GM23248 (cell line): Measurements from ENCODE around the gene CAPN13. TPM values are rescaled to one million over a fixed set of nuclear protein-coding genes. Genes with fewer than 3 reads are reported as not detected.

Experiments
- DNase-seq: peaks from one replicate; pipeline ENCODE4 v3.0.0-alpha.2; 2015
- H2AFZ ChIP-seq: fragments of 200-600 bp; sonication (generic); 2 replicates; pipeline ENCODE4 v1.6.1; 2016; ENCODE audit warnings: antibody characterized with exemption
- H3F3A ChIP-seq: fragments of 200-600 bp; sonication (generic); 2 replicates; pipeline ENCODE4 v1.6.1; 2016; ENCODE audit warnings: mild to moderate bottlenecking, antibody characterized with exemption, mixed run types; ENCODE audit not compliant: insufficient read depth
- H3K27ac ChIP-seq: fragments of 200-600 bp; sonication (generic); 2 replicates; pipeline ENCODE4 v1.5.1; 2016; ENCODE audit warnings: mild to moderate bottlenecking
- H3K27me3 ChIP-seq: fragments of 200-600 bp; sonication (generic); replicated peaks from 2 replicates; pipeline ENCODE4 v1.6.1; 2016; ENCODE audit warnings: mild to moderate bottlenecking; ENCODE audit not compliant: insufficient read depth
- H3K36me3 ChIP-seq: fragments of 200-600 bp; sonication (generic); 2 replicates; pipeline ENCODE4 v1.6.1; 2016; ENCODE audit warnings: low read depth, mild to moderate bottlenecking
- H3K4me1 ChIP-seq: fragments of 200-600 bp; sonication (generic); 2 replicates; pipeline ENCODE4 v1.6.1; 2016; ENCODE audit warnings: mild to moderate bottlenecking; ENCODE audit not compliant: insufficient read depth
- H3K4me2 ChIP-seq: fragments of 200-600 bp; sonication (generic); one replicate; pipeline ENCODE4 v1.6.1; 2016; ENCODE audit warnings: mild to moderate bottlenecking; ENCODE audit not compliant: unreplicated experiment
- H3K4me3 ChIP-seq: fragments of 200-600 bp; sonication (generic); 2 replicates; pipeline ENCODE4 v1.5.1; 2016; ENCODE audit warnings: mild to moderate bottlenecking
- H3K79me2 ChIP-seq: fragments of 200-600 bp; sonication (generic); 2 replicates; pipeline ENCODE4 v1.6.1; 2016; ENCODE audit warnings: mild to moderate bottlenecking; ENCODE audit not compliant: insufficient read depth
- H3K9ac ChIP-seq: fragments of 200-600 bp; sonication (generic); 2 replicates; pipeline ENCODE4 v1.6.1; 2016; ENCODE audit warnings: mild to moderate bottlenecking
- H3K9me2 ChIP-seq: fragments of 200-600 bp; sonication (generic); 2 replicates; pipeline ENCODE4 v1.6.1; 2016; ENCODE audit warnings: mixed run types, mild to moderate bottlenecking, moderate library complexity; ENCODE audit not compliant: insufficient read depth
- H3K9me3 ChIP-seq: fragments of 200-600 bp; sonication (generic); one replicate; pipeline ENCODE4 v1.6.1; 2017; ENCODE audit warnings: low read depth
- H4K20me1 ChIP-seq: fragments of 200-600 bp; sonication (generic); 2 replicates; pipeline ENCODE4 v1.6.0; 2016; ENCODE audit not compliant: insufficient read depth
- EZH2 ChIP-seq: fragments of 200-600 bp; sonication (generic); IDR thresholded peaks from 2 replicates; pipeline ENCODE4 v1.6.1; 2018; ENCODE audit warnings: antibody characterized with exemption, mild to moderate bottlenecking; ENCODE audit not compliant: insufficient read depth, poor library complexity, severe bottlenecking
- EZH2phosphoT487 ChIP-seq: fragments of 200-600 bp; sonication (generic); IDR thresholded peaks from 2 replicates; pipeline ENCODE4 v1.6.1; 2018; ENCODE audit warnings: antibody characterized with exemption, moderate library complexity, mild to moderate bottlenecking, low read depth; ENCODE audit not compliant: insufficient read depth
- WGBS, 2 experiments: methylation state at CpG; one replicate each; pipeline ENCODE4 v1.1.6; 2015 to 2017; ENCODE audit warnings: low lambda C conversion rate in 2 of 2, low coverage in 1 of 2; ENCODE audit errors: missing lambda C conversion rate in 2 of 2; 5-methylcytosine and 5-hydroxymethylcytosine counted together
- in situ Hi-C: fragments of 300-500 bp; cut with MboI; formaldehyde crosslinking; loops from 2 replicates; pipeline ENCODE4 v1.15.0; 2020
- polyA plus RNA-seq: library from polyadenylated mRNA; unstranded; fragments of >200 nt; fragmentation: Nextera tagmentation; extraction: Ambion mirVana; gene quantifications from 2 replicates; pipeline ENCODE4 v1.2.1, GENCODE V29; 2016
- total RNA-seq: library from RNA; depleted of rRNA; stranded (reverse); fragments of >200 nt; shearing (Covaris generic); gene quantifications from 2 replicates; pipeline ENCODE4 v1.2.3, GENCODE V29; 2014

CAPN13 gene
- total and polyA plus RNA-seq, 2 experiments from 2014 or later = not detected

GRCh38 chr2:30684026-30684425, 123.2 kb downstream of the CAPN13 start:
- Histone ChIP-seq H3K27ac (no peak overlapping the region), H3K4me1 (no peaks in the 10 kb centered on the region), H3K36me3 (no peaks in the 10 kb centered on the region), H2AFZ (no peak overlapping the region), H3K4me2 (no peak overlapping the region), H4K20me1 (no peaks in the 10 kb centered on the region), H3K27me3 (no peaks in the 10 kb centered on the region), H3K9me3 (no peaks in the 10 kb centered on the region), H3K9ac (no peak overlapping the region), H3F3A (no peaks in the 10 kb centered on the region), H3K4me3 (no peak overlapping the region), H3K79me2 (no peaks in the 10 kb centered on the region), H3K9me2 (no peaks in the 10 kb centered on the region)
- 84 to 85% methylated on average over 8 of the region's 8 CpGs for WGBS, 2 experiments
- no peak for DNase-seq
- no peak for TF ChIP-seq EZH2phosphoT487
- no peak for TF ChIP-seq EZH2
- in situ Hi-C loops = no loop called here

- no peak overlapping the region for H3K4me3 ChIP-seq
- in situ Hi-C loops = no loop called here
These were observed 123.8 kb downstream of the CAPN13 start for GRCh38 chr2:30683236-30683956.

GRCh38 chr2:30681022-30681421, 126.2 kb downstream of the CAPN13 start:
- no peak overlapping the region for H3K9ac ChIP-seq
- H3K27me3 ChIP-seq = no peaks in the 10 kb centered on the region
- WGBS, 2 experiments = 77 to 79% methylated on average over 4 of the region's 4 CpGs
- no peak overlapping the region for H2AFZ ChIP-seq
- no peaks in the 10 kb centered on the region for H4K20me1 ChIP-seq
- DNase-seq = no peak
- 0 out of 2 replicates have a peak, but pooled peaks cover 8% of the 10 kb centered on the region for H3K4me1 ChIP-seq
- in situ Hi-C loops = no loop called here
- H3K36me3 ChIP-seq = no peaks in the 10 kb centered on the region
- no peak overlapping the region for H3K4me3 ChIP-seq
- H3K9me3 ChIP-seq = no peaks in the 10 kb centered on the region
- no peaks in the 10 kb centered on the region for H3K9me2 ChIP-seq
- H3K4me2 ChIP-seq = no peak overlapping the region
- TF ChIP-seq EZH2 (no peak), EZH2phosphoT487 (no peak)
- H3K79me2 ChIP-seq = no peaks in the 10 kb centered on the region
- H3K27ac ChIP-seq = no peak overlapping the region
- H3F3A ChIP-seq = no peaks in the 10 kb centered on the region

More at GRCh38 chr2:30683236-30683956, 123.8 kb downstream of the CAPN13 start:
- Histone ChIP-seq H4K20me1 (no peaks in the 10 kb centered on the region), H3K4me2 (no peak overlapping the region), H3K27ac (no peak overlapping the region), H3K36me3 (no peaks in the 10 kb centered on the region), H3K4me1 (no peaks in the 10 kb centered on the region), H3K9me3 (no peaks in the 10 kb centered on the region), H3K9me2 (no peaks in the 10 kb centered on the region), H3K27me3 (no peaks in the 10 kb centered on the region), H3F3A (no peaks in the 10 kb centered on the region), H3K79me2 (no peaks in the 10 kb centered on the region), H2AFZ (no peak overlapping the region), H3K9ac (no peak overlapping the region)
- 92 to 95% methylated on average over 8 of the region's 8 CpGs for WGBS, 2 experiments
- DNase-seq = no peak
- TF ChIP-seq EZH2 = no peak
- no peak for TF ChIP-seq EZH2phosphoT487

GRCh38 chr2:30680121-30680520, 127.1 kb downstream of the CAPN13 start:
- Histone ChIP-seq H3K36me3 (no peaks in the 10 kb centered on the region), H3K79me2 (no peaks in the 10 kb centered on the region), H3K27ac (no peak overlapping the region), H2AFZ (no peak overlapping the region), H3F3A (no peaks in the 10 kb centered on the region), H3K4me3 (no peak overlapping the region), H3K4me1 (0 out of 2 replicates have a peak, but pooled peaks cover 16% of the 10 kb centered on the region), H3K4me2 (no peak overlapping the region), H4K20me1 (no peaks in the 10 kb centered on the region), H3K9me3 (no peaks in the 10 kb centered on the region), H3K9me2 (no peaks in the 10 kb centered on the region), H3K27me3 (no peaks in the 10 kb centered on the region), H3K9ac (no peak overlapping the region)
- 92 to 93% methylated on average over 3 of the region's 3 CpGs for WGBS, 2 experiments
- no peak for DNase-seq
- TF ChIP-seq EZH2 = no peak
- TF ChIP-seq EZH2phosphoT487 = no peak
- in situ Hi-C loops = no loop called here
